GM18517 (cell line): ENCODE data around the gene LDAH.
"Not testable (repeated sequence)": the region's sequence is repeated elsewhere in the genome, so short reads cannot be mapped to it uniquely, and the experiment has no call there.

ENCODE experiments used
- ATAC-seq: cut with Tn5 transposase; IDR thresholded peaks from one replicate; pipeline ENCODE4 v1.9.1; 2021; ENCODE audit warnings: mild to moderate bottlenecking, moderate library complexity; ENCODE audit not compliant: unreplicated experiment

The LDAH gene

DNA sequence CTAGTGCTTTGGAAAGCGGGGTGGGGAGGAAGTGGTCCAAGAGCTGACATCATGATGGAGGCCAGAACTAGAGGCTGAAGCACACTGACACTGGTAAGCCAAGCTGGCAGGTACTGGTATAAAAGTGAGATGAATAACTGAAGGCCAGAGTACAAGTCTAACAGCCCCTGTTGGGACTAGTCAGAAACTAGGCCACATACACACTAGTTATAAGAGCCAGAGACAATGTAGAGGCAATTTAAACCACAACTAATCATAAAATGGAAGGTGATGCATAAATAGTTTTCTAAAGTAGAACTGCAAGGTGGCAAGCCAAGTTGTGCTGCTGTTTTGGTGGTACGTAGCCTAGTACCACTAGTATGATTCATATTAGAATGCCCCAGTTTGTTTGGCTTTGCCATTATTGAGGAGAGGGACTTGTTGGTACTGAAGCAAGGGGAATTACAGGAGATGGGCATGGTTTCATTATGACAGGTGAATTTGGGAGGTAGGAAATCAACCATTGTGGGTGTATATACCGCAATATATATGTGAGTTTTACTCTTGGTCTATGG lies 98.3 kb downstream of the LDAH start:
- ATAC-seq = no peak

DNA sequence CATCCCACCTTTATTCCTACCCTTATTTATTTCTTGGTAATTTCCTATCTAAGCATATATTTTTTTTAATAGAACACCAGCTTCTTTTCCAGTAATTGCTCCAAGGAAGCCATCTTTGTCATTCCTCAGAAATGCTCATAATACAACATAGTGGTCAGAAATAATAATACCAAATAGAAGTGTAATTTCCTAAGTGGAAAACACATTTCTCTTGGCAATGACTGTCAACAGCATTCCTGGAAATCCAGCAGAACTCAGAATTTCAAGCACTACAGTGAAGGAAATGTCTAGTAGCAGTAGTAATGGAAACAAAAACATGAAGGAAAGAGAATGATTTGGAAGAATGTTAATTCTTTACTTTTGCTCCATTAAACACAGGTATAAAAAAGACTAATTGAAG lies 99.4 kb downstream of the LDAH start:
- ATAC-seq = no peak

DNA sequence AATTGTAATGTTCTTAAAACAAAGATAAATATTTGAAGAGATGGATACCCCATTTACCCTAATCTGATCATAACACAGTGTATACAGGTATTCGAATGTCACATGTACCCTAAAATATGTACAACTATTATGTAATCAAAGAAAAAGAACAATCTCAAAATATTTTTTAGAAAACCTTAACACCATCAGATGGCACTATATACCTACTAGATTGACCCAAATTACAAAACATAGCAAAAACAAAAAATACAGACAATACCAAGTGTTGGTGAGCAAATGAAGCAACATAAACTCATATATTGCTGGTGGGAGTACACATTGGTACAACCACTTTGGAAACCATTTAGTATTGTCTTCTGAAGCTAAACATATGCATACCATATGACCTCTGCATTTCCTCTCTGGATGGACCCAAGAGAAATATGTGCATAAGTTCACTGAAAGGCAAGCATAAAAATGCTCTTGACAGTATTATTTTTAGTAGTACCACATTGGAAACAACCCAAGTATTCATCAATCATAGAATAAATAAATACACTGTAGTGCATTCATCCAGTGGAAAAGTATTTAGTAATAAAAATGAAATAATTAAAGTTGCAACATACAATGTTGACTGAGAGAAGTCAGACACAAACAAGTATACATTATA lies 100.2 kb downstream of the LDAH start:
- no peak for ATAC-seq

DNA sequence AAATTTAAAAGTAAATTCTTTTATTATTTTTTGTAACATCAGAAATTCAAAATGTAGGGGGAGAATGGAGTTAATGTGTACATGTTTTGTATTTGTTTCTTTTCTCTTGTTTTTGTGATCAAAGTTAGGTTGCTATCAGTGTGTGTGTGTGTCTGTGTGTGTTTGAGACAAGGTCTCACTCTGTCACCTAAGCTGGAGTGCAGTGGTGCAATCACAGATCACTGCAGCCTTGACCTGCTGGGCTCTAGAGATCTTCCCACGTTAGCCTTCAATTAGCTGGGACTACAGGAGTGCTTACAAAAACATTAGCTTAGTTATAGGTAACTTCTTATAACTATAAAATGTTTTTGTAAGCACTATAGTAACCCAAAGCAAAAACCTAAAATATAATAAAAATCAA lies 105.3 kb downstream of the LDAH start:
- no peak for ATAC-seq

DNA sequence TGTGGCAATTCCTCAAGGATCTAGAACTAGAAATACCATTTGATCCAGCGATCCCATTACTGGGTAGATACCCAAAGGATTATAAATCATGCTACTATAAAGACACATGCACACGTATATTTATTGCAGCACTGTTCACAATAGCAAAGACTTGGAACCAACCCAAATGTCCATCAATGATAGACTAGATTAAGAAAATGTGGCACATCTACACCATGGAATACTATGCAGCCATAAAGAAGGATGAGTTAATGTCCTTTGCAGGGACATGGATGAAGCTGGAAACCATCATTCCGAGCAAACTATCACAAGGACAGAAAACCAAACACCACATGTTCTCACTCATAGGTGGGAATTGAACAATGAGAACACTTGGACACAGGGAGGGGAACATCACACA lies 106.7 kb downstream of the LDAH start:
- ATAC-seq = not testable (repeated sequence)

DNA sequence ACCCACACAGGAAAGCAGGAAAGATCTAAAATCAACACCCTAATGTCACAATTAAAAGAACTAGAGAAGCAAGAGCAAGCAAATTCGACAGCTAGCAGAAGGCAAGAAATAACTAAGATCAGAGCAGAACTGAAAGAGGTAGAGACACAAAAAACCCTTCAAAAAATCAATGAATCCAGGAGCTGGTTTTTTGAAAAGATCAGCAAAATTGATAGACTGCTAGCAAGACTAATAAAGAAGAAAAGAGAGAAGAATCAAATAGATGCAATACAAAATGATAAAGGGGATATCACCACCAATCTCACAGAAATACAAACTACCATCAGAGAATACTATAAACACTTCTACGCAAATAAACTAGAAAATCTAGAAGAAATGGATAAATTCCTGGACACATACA lies 108.5 kb downstream of the LDAH start:
- not testable (repeated sequence) for ATAC-seq

DNA sequence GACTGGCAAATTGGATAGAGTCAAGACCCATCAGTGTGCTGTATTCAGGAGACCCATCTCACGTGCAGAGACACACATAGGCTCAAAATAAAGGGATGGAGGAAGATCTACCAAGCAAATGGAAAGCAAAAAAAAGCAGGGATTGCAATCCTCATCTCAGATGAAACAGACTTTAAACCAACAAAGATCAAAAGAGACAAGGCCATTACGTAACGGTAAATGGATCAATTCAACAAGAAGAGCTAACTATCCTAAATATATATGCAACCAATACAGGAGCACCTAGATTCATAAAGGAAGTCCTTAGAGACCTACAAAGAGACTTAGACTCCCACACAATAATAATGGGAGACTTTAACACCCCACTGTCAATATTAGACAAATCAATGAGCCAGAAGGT lies 109.3 kb downstream of the LDAH start:
- ATAC-seq = not testable (repeated sequence)

DNA sequence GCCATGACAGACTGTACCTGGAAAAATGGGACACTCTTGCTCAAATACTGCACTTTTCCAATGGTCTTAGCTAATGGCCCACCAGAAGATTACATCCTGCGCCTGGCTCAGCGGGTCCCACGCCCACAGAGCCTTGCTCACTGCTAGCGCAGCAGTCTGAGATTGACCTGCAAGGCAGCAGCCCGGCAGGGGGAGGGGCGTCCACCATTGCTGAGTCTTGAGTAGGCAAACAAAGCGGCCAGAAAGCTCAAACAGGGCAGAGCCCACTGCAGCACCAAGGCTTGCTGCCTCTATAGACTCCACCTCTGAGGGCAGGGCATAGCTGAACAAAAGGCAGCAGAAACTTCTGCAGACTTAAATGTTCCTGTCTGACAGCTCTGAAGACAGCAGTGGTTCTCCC lies 111.3 kb downstream of the LDAH start:
- ATAC-seq = not testable (repeated sequence)

DNA sequence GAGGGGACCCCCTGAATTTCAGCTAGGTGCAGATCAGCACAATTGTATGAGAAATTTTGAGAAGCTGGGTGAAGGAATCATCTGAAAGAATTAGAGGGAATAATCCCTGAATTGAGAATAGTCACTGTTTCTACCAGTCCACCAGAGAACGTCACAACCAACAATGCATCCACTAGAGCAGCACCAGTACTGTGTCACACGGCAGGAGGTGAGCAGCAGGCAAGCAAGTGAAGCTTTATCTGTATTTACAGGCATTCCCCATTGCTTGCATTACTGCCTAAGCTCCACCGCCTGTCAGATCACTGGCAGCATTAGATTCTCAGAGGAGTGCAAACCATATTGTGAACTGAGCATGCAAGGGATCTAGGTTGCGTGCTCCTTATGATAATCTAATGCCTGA lies 115.3 kb downstream of the LDAH start:
- ATAC-seq = no peak

DNA sequence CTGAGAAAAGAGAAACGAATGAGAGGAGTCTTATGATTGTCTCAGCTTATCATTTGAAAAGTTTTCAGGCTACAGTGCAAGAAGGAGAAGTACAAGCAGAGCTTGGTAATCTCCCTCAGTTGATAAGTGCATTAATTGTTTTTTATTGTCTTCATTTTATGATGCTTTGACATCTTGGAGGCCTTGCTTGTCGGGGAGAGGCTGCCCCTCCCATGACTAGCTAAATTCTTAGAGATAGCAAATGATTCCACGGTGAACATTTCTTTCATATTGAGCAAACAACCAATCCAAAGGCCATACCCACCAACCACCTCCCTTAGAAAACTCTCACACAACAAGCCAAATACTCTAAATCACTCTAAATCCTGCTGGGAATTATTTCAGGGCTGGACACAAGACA lies 116.1 kb downstream of the LDAH start:
- no peak for ATAC-seq

DNA sequence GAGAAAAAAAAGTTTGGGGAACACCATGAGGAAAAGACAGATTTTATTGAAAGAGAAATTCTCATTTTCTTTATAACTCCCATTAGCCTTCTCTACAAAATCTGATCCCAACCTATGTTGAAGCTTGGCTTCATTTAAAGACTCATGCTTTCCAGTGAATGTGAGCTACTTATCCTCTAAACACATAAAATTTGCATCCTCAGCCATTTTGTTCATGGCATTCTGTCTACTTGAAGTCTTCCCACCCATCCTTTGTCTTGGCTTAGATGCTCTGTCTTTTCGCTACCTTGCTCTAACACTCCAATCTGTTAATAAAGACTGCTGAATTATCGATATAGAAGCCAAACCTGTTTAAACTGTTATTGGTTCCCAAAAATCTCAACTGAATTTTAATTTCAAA lies 116.7 kb downstream of the LDAH start:
- no peak for ATAC-seq

DNA sequence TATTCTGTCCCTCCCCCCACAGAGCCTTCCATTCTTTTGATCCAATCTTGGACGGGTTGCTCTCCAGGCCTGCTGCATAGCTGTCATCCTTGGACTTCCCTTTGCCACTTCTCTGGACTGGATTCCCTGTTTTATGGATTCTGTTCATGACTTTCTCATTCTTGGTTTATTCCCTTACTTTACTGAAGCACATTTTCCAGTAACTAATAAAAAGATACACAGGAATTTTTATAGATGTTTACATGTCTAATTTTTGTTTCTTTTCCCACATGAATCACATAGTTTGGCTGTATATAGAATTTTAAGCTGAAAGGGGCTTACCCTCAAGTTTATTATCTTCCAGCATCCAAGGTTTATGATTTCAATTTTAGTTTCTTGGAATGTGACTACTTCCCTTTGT lies 118.0 kb downstream of the LDAH start:
- ATAC-seq = no peak

DNA sequence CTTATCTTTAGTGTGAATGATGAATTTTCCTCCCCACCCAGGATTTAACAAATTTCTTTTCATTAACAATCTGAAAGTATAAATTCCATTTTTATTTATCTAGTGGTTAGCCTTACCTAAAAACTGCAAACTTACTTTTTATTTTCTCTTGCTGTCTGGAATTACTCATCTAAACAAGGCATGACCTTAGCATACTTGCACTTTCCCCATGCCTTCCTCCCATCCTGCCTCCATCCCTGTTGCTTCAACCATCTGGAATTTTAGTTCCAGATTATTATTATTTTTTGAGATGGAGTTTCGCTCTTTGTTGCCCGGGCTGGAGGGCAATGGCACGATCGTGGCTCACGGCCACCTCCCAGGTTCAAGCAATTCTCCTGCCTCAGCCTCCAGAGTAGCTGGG lies 120.3 kb downstream of the LDAH start:
- ATAC-seq = no peak

DNA sequence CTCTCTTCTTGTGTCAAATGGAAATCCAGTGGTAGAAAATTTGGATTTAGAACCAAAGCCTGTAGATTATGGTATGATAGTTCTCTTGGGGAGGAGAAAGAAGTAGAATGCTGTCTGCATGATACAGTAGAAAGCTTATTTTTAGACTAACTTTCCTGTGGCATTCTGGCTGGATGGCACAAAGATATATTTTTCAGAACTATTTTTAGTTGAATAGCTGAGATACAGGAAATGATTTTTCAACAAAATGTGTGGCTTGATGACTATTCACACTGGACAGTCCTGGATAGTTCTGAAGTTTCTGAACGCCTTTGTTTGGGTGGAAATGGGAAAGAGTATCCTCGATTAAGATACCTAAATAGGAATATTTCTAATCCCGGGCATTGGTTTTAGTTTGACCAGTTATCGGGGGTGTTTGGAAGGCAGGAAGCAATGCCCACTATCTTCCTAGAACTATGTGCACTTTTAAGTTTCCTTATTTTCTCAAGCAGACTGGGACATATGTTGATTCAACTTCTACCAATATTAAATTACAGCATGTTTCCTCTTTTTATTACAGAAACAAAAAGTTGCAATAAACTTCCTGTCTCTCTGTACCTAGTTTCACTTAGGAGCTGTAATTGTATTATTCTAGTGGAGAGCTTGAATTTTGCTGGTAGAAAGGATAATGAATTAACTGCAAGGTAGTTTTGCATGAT lies 123.8 kb downstream of the LDAH start:
- ATAC-seq = no peak

DNA sequence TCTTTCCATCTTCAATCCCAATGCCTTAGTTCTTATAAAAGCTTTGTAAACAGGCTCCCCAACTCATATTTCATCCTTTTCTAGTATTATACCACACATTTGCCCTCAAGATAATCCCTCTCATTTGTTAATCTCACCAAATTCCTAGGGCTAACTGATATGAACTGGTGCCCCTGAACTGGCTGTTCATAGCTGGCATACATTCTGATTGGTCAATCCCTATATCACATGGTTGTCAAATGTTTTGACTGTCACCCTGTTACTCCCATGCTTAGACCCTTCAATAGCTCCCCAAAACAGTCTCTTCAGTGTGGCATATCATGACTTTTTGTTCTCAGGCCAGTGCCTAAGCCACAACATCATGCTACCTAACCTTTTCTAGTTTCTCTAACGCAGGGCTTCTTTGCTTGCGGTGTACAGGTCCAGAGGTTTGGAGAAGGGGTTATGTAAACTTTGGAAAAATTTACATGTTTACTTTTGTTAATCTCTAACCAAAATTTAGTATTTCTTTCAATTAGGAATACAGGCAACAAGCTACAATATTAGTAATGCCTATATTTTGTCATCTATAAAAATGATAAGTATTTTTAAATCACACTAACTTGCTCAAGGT lies 125.5 kb downstream of the LDAH start:
- ATAC-seq = no peak

DNA sequence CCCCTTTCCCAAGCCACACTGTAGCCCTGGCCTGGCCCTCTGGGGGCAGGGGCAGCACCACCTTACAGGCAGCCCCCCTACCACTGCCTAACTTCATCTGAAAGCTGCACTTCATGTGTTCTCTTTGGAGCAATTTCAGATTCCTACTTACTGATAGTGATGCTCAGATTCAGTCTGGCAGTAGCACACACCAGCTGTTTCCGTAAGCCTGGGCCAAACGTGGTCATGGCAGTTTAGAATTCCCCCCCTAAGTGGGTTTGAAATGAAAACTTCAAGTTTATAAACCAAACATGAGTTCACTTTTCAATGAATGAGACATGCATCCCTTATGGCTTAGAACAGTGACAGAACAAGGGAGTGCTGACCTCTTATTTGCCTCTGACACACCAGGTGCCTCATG lies 126.5 kb downstream of the LDAH start:
- ATAC-seq = no peak

DNA sequence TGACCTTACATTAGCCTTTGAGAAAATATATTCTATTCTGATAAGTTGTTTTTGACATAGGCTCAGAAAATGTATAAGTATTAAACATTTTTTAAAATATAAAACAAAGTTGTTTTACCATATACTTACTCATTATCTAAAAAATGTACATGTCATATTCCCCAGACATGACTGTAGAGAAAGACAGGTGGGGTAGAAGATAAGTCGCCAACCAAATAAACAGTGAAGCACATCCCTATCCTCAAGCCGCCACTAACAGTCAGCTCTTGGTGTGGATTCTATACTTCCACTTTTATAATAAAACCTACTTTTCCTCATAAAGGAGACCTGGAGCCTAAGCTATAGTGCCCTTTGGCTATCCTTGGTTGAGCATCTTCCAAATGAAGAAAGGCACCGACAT lies 129.6 kb downstream of the LDAH start:
- no peak for ATAC-seq

DNA sequence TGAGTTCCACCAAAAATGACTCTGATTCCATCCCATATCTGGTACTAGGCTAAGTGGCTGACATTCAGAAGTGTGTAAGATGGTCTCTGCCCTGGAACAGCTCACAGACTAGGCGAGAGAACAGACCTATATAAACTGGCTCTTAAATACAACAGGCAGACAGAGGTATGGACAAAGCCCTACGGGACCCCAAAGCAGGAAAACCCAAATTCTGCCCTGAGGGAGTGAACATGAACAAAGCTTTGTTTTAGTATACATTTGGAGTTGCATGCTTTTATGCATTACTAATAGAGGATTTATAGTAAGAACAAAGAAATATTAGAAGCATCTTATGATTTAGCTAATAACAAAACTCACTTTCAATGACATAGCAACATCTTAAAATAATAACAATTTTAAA lies 130.8 kb downstream of the LDAH start:
- no peak for ATAC-seq

DNA sequence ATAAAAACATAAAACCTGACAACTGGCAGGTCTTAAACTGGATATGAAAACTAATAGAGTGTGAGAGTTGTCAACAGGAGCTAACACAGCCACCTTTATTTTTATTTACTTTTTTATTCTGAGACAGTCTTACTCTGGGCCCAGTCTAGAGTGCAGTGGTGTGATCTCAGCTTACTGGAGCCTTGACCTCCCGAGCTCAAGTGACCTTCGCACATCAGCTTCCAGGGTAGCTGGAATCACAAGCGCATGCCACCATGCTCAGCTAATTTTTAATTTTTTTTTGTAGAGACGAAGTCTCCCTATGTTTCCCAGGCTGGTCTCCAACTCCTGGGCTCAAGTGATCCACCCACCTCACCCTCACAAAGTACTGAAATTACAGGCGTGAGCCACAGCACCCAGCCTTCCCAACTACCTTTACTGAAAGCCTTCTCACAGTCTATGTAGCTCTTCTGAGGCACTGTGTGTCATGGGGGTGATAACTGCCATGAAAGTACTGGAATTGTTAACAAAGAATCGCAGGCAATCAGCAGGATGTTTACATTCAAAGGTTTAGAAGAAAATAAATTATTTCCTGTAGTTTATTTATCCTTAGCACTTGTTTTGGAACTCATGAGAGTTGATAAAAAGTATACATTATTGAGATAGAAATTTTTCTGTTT lies 131.7 kb downstream of the LDAH start:
- ATAC-seq = no peak

DNA sequence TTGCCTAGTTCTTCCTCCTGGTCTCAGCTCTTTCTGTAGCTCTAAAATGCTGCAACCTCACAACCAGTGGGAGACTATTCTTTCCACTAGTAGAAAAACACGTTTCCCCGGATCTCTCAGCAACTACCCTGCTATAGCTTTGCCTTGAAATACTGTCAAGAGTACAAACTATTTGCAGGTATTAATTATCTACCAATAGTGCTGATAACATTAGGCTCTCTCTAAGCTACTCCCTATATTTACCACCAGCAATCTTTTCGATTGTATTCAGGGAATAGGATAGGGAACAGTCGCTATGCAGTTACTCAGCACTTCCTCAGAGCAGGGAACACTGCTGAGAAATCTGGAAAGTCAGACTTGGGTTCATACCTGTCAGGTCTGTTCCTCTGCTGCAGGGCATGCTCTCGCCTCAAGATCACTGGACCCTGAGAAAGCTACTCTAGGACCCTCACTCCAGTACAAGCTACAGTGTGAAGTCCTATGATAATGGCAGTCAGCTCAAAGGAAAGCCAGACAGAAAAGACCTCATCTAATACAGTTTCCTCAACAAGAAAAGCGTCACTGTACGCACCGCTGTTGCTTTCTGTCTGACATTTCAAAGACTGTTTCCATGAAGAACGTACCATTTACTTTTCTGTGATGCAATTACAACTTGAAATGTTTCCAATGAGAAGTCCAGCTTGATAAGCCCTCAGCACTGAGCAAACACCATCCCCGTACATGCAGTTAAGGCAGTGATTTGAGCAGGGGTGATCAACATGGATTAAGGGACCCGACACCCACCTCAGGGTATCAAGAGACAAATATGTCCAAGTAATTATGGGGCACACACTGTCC lies 133.3 kb downstream of the LDAH start:
- no peak for ATAC-seq
